ENCODE data around the gene DOCK9. TPM values are rescaled to one million over a fixed set of nuclear protein-coding genes. Genes with fewer than 3 reads are reported as not detected.

Gene DOCK9
- total RNA-seq, 1 donor from 2014 or later = 25.5 TPM

- intact Hi-C loops (cut with micrococcal nuclease) = no loop called here
- H3K36me3 Mint-ChIP-seq (ENCODE audit: low read depth) = no peaks in the 10 kb centered on the region
- DNase-seq (no peak), ATAC-seq (ENCODE audit: low read depth) (no peak)
- H3K27me3 Mint-ChIP-seq = no peaks in the 10 kb centered on the region
- no peaks in the 10 kb centered on the region for H3K9me3 Mint-ChIP-seq
- no peak overlapping the region for H3K27ac Mint-ChIP-seq
- no peak for TF ChIP-seq CTCF (IDR thresholded peaks at IDR 0.05)
- H3K4me3 Mint-ChIP-seq = no peak overlapping the region
- POLR2A ChIA-PET = no interaction called here
- CTCF ChIA-PET = no interaction called here
- H3K4me1 Mint-ChIP-seq = no peaks in the 10 kb centered on the region
These were observed 34.9 kb downstream of the DOCK9 start for GRCh38 chr13:98942997-98943396.

- CTCF ChIA-PET = no interaction called here
- ATAC-seq (ENCODE audit: low read depth) (no peak), DNase-seq (no peak)
- H3K27ac Mint-ChIP-seq = no peak overlapping the region
- no peaks in the 10 kb centered on the region for H3K27me3 Mint-ChIP-seq
- POLR2A ChIA-PET = no interaction called here
- TF ChIP-seq CTCF (IDR thresholded peaks at IDR 0.05) = no peak
- intact Hi-C loops (cut with micrococcal nuclease) = no loop called here
- no peak overlapping the region for H3K4me3 Mint-ChIP-seq
- H3K9me3 Mint-ChIP-seq = no peaks in the 10 kb centered on the region
- H3K36me3 Mint-ChIP-seq (ENCODE audit: low read depth) = no peaks in the 10 kb centered on the region
- no peaks in the 10 kb centered on the region for H3K4me1 Mint-ChIP-seq
These were observed 35.4 kb downstream of the DOCK9 start for GRCh38 chr13:98942485-98942884.

GRCh38 chr13:98941536-98941935 is 36.3 kb downstream of the DOCK9 start:
- no peak for DNase-seq
- ChIA-PET CTCF (no interaction called here), POLR2A (no interaction called here)
- H3K27me3 Mint-ChIP-seq = no peaks in the 10 kb centered on the region
- no peak for ATAC-seq (ENCODE audit: low read depth)
- H3K4me3 Mint-ChIP-seq = no peak overlapping the region
- H3K9me3 Mint-ChIP-seq = no peaks in the 10 kb centered on the region
- no peaks in the 10 kb centered on the region for H3K36me3 Mint-ChIP-seq (ENCODE audit: low read depth)
- H3K4me1 Mint-ChIP-seq = no peaks in the 10 kb centered on the region
- intact Hi-C loops (cut with micrococcal nuclease) = no loop called here
- TF ChIP-seq CTCF (IDR thresholded peaks at IDR 0.05) = no peak
- H3K27ac Mint-ChIP-seq = no peak overlapping the region

- Mint-ChIP-seq H3K9me3 (no peaks in the 10 kb centered on the region), H3K27ac (no peak overlapping the region), H3K27me3 (no peaks in the 10 kb centered on the region), H3K4me1 (no peaks in the 10 kb centered on the region), H3K36me3 (ENCODE audit: low read depth) (no peaks in the 10 kb centered on the region), H3K4me3 (no peak overlapping the region)
- CTCF ChIA-PET = no interaction called here
- TF ChIP-seq CTCF (IDR thresholded peaks at IDR 0.05) = no peak
- intact Hi-C loops (cut with micrococcal nuclease) = no loop called here
- DNase-seq (no peak), ATAC-seq (ENCODE audit: low read depth) (no peak)
- POLR2A ChIA-PET = no interaction called here
These were observed 36.7 kb downstream of the DOCK9 start for GRCh38 chr13:98941126-98941525.

- TF ChIP-seq CTCF (IDR thresholded peaks at IDR 0.05) = no peak
- CTCF ChIA-PET = no interaction called here
- H3K4me3 Mint-ChIP-seq = no peak overlapping the region
- POLR2A ChIA-PET = no interaction called here
- H3K27me3 Mint-ChIP-seq = no peaks in the 10 kb centered on the region
- H3K36me3 Mint-ChIP-seq (ENCODE audit: low read depth) = no peaks in the 10 kb centered on the region
- DNase-seq (no peak), ATAC-seq (ENCODE audit: low read depth) (no peak)
- intact Hi-C loops (cut with micrococcal nuclease) = no loop called here
- H3K27ac Mint-ChIP-seq = no peak overlapping the region
- H3K4me1 Mint-ChIP-seq = no peaks in the 10 kb centered on the region
- no peaks in the 10 kb centered on the region for H3K9me3 Mint-ChIP-seq
These were observed 37.4 kb downstream of the DOCK9 start for GRCh38 chr13:98940325-98941001.
